ENCODE results near the gene NCOR1. TPM values are rescaled to one million over a fixed set of nuclear protein-coding genes. Genes with fewer than 3 reads are reported as not detected.
A peak's percentile ranks its signal among the peaks of the same experiment; 100 is the strongest.

The NCOR1 gene
- polyA plus RNA-seq = 100 to 1,000 TPM in 1 of 3 donors, 10 to 100 TPM in 2; 18.8 to 192 (median 35.0) TPM

GRCh38 chr17:16215273-16215964, at the start of gene NCOR1:
Gene NCOR1, minus strand, starts transcription at chr17:16215534. Its CDS starts 20,965 bp downstream, at chr17:16194569.
- no peaks in the 10 kb centered on the region for H3K9me3 Mint-ChIP-seq
- H3K4me1 Mint-ChIP-seq = peaks cover 51 to 69% of the 10 kb centered on the region in 2 donors
- H3K27me3 Mint-ChIP-seq (ENCODE audit: low read depth in 3 of 3) = peaks cover 0 to 10% (median 8%) of the 10 kb centered on the region in 3 donors
- peak; percentile 85 to 87 (median 85) for DNase-seq
- H3K4me3 Mint-ChIP-seq = peak within 1 kb of the TSS; percentile 96 to 99 (median 97)
- peak within 1 kb of the TSS; percentile 85 to 97 (median 92) for H3K27ac Mint-ChIP-seq
- H3K36me3 Mint-ChIP-seq = no peaks in the 10 kb centered on the region

- H3K36me3 Mint-ChIP-seq = peaks cover 0 to 9% (median 0%) of the 10 kb centered on the region in 3 donors
- DNase-seq = no peak
- H3K9me3 Mint-ChIP-seq = no peaks in the 10 kb centered on the region
- no peak overlapping the region for H3K4me3 Mint-ChIP-seq
- peaks cover 0 to 4% (median 2%) of the 10 kb centered on the region in 3 donors for H3K27me3 Mint-ChIP-seq (ENCODE audit: low read depth in 3 of 3)
- peaks cover 6 to 9% of the 10 kb centered on the region in 2 donors for H3K4me1 Mint-ChIP-seq
- H3K27ac Mint-ChIP-seq = no peak overlapping the region
Observed at GRCh38 chr17:16262201-16262600, 46.9 kb upstream of the NCOR1 start.

GRCh38 chr17:16261049-16261448, 45.7 kb upstream of the NCOR1 start:
- peaks cover 0 to 9% (median 0%) of the 10 kb centered on the region in 3 donors for H3K36me3 Mint-ChIP-seq
- no peak overlapping the region for H3K27ac Mint-ChIP-seq
- no peak for DNase-seq
- peaks cover 0 to 5% of the 10 kb centered on the region in 2 donors for H3K4me1 Mint-ChIP-seq
- H3K4me3 Mint-ChIP-seq = no peak overlapping the region
- H3K9me3 Mint-ChIP-seq = no peaks in the 10 kb centered on the region
- H3K27me3 Mint-ChIP-seq (ENCODE audit: low read depth in 3 of 3) = peaks cover 0 to 4% (median 2%) of the 10 kb centered on the region in 3 donors

GRCh38 chr17:16259926-16260325, 44.6 kb upstream of the NCOR1 start:
- Mint-ChIP-seq H3K27ac (no peak overlapping the region), H3K4me1 (peaks cover 0 to 8% of the 10 kb centered on the region in 2 donors), H3K9me3 (no peaks in the 10 kb centered on the region), H3K27me3 (ENCODE audit: low read depth in 3 of 3) (peaks cover 0 to 4% (median 2%) of the 10 kb centered on the region in 3 donors), H3K36me3 (peaks cover 0 to 13% (median 3%) of the 10 kb centered on the region in 3 donors), H3K4me3 (no peak overlapping the region)
- DNase-seq = no peak

- Mint-ChIP-seq H3K4me3 (no peak overlapping the region), H3K9me3 (no peaks in the 10 kb centered on the region), H3K27me3 (ENCODE audit: low read depth in 3 of 3) (peaks cover 0 to 4% (median 2%) of the 10 kb centered on the region in 3 donors), H3K27ac (no peak overlapping the region), H3K36me3 (peaks cover 0 to 11% (median 7%) of the 10 kb centered on the region in 3 donors), H3K4me1 (peaks cover 0 to 7% of the 10 kb centered on the region in 2 donors)
- no peak for DNase-seq
Observed at GRCh38 chr17:16258901-16259300, 43.6 kb upstream of the NCOR1 start.

GRCh38 chr17:16255481-16255921, 40.2 kb upstream of the NCOR1 start:
- no peak overlapping the region for H3K4me3 Mint-ChIP-seq
- peaks cover 0 to 4% (median 2%) of the 10 kb centered on the region in 3 donors for H3K27me3 Mint-ChIP-seq (ENCODE audit: low read depth in 3 of 3)
- no peaks in the 10 kb centered on the region for H3K9me3 Mint-ChIP-seq
- no peak for DNase-seq
- H3K4me1 Mint-ChIP-seq = peaks cover 5 to 7% of the 10 kb centered on the region in 2 donors
- H3K36me3 Mint-ChIP-seq = peaks cover 0 to 19% (median 9%) of the 10 kb centered on the region in 3 donors
- peak overlapping the region in 1 of 6 donors; percentile 55 for H3K27ac Mint-ChIP-seq

- DNase-seq = no peak
- no peaks in the 10 kb centered on the region for H3K9me3 Mint-ChIP-seq
- no peak overlapping the region for H3K27ac Mint-ChIP-seq
- H3K36me3 Mint-ChIP-seq = peaks cover 0 to 19% (median 9%) of the 10 kb centered on the region in 3 donors
- H3K27me3 Mint-ChIP-seq (ENCODE audit: low read depth in 3 of 3) = peaks cover 0 to 4% (median 2%) of the 10 kb centered on the region in 3 donors
- no peak overlapping the region for H3K4me3 Mint-ChIP-seq
- peaks cover 5 to 7% of the 10 kb centered on the region in 2 donors for H3K4me1 Mint-ChIP-seq
Observed at GRCh38 chr17:16254773-16255400, 39.6 kb upstream of the NCOR1 start.

- peaks cover 0 to 18% (median 17%) of the 10 kb centered on the region in 3 donors for H3K36me3 Mint-ChIP-seq
Observed at GRCh38 chr17:16251556-16251955, 36.2 kb upstream of the NCOR1 start.

GRCh38 chr17:16251043-16251442, 35.7 kb upstream of the NCOR1 start:
- Mint-ChIP-seq H3K27me3 (ENCODE audit: low read depth in 3 of 3) (no peaks in the 10 kb centered on the region), H3K27ac (peak overlapping the region in 1 of 6 donors; percentile 12), H3K4me1 (peaks cover 5 to 7% of the 10 kb centered on the region in 2 donors), H3K36me3 (peaks cover 0 to 18% (median 17%) of the 10 kb centered on the region in 3 donors), H3K9me3 (no peaks in the 10 kb centered on the region), H3K4me3 (no peak overlapping the region)
- no peak for DNase-seq

More at GRCh38 chr17:16251556-16251955, 36.2 kb upstream of the NCOR1 start:
- no peaks in the 10 kb centered on the region for H3K9me3 Mint-ChIP-seq
- H3K27me3 Mint-ChIP-seq (ENCODE audit: low read depth in 3 of 3) = no peaks in the 10 kb centered on the region
- peaks cover 5 to 7% of the 10 kb centered on the region in 2 donors for H3K4me1 Mint-ChIP-seq
- H3K27ac Mint-ChIP-seq = no peak overlapping the region
- DNase-seq = no peak
- H3K4me3 Mint-ChIP-seq = no peak overlapping the region

GRCh38 chr17:16250635-16251034, 35.3 kb upstream of the NCOR1 start:
- Mint-ChIP-seq H3K27me3 (ENCODE audit: low read depth in 3 of 3) (no peaks in the 10 kb centered on the region), H3K4me3 (no peak overlapping the region), H3K9me3 (no peaks in the 10 kb centered on the region), H3K4me1 (peaks cover 5% of the 10 kb centered on the region in 2 donors), H3K27ac (peak overlapping the region in 1 of 6 donors; percentile 12), H3K36me3 (peaks cover 0 to 17% (median 14%) of the 10 kb centered on the region in 3 donors)
- DNase-seq = no peak

- Mint-ChIP-seq H3K27me3 (ENCODE audit: low read depth in 3 of 3) (no peaks in the 10 kb centered on the region), H3K9me3 (no peaks in the 10 kb centered on the region), H3K4me1 (peaks cover 2 to 5% of the 10 kb centered on the region in 2 donors), H3K27ac (no peak overlapping the region), H3K4me3 (no peak overlapping the region), H3K36me3 (peaks cover 0 to 9% (median 8%) of the 10 kb centered on the region in 3 donors)
- DNase-seq = no peak
Observed at GRCh38 chr17:16247586-16247984, 32.3 kb upstream of the NCOR1 start.

GRCh38 chr17:16243801-16244567, 28.6 kb upstream of the NCOR1 start:
- H3K36me3 Mint-ChIP-seq = peaks cover 0 to 12% (median 4%) of the 10 kb centered on the region in 3 donors
- peak overlapping the region in 1 of 6 donors; percentile 9 for H3K27ac Mint-ChIP-seq
- DNase-seq = no peak
- no peak overlapping the region for H3K4me3 Mint-ChIP-seq
- no peaks in the 10 kb centered on the region for H3K27me3 Mint-ChIP-seq (ENCODE audit: low read depth in 3 of 3)
- no peaks in the 10 kb centered on the region for H3K9me3 Mint-ChIP-seq
- peaks cover 0 to 3% of the 10 kb centered on the region in 2 donors for H3K4me1 Mint-ChIP-seq

- Mint-ChIP-seq H3K4me1 (peaks cover 0 to 3% of the 10 kb centered on the region in 2 donors), H3K27ac (peak overlapping the region in 1 of 6 donors; percentile 9), H3K9me3 (no peaks in the 10 kb centered on the region), H3K4me3 (no peak overlapping the region), H3K36me3 (peaks cover 0 to 9% (median 4%) of the 10 kb centered on the region in 3 donors), H3K27me3 (ENCODE audit: low read depth in 3 of 3) (no peaks in the 10 kb centered on the region)
- no peak for DNase-seq
Observed at GRCh38 chr17:16243385-16243784, 28.1 kb upstream of the NCOR1 start.
